Ascending aorta (tissue), 2 donors: ENCODE measurements around the gene BMPR1B. TPM values are rescaled to one million over a fixed set of nuclear protein-coding genes. Genes with fewer than 3 reads are reported as not detected.
A peak's percentile ranks its signal among the peaks of the same experiment; 100 is the strongest.

Experiments
- DNase-seq, 2 donors: peaks; one replicate each; pipeline ENCODE4 v3.0.0-alpha.2; 2019; ENCODE audit warnings: low spot score in 2 of 2
- H3K27ac ChIP-seq, 2 donors: fragments of 200-600 bp; sonication (generic); one replicate each; pipeline ENCODE4 v1.5.1; 2016 to 2017; ENCODE audit warnings: mild to moderate bottlenecking in 1 of 2
- H3K27me3 ChIP-seq: fragments of 200-600 bp; sonication (generic); one replicate; pipeline ENCODE4 v1.5.1; 2017
- H3K36me3 ChIP-seq, 2 donors: fragments of 200-600 bp; sonication (generic); one replicate each; pipeline ENCODE4 v1.5.1; 2016
- H3K4me1 ChIP-seq, 2 donors: fragments of 200-600 bp; sonication (generic); one replicate each; pipeline ENCODE4 v1.5.1; 2016 to 2017; ENCODE audit warnings: mild to moderate bottlenecking in 1 of 2
- H3K4me3 ChIP-seq, 2 donors: fragments of 200-600 bp; sonication (generic); one replicate each; pipeline ENCODE4 v1.5.1; 2016 to 2017; ENCODE audit warnings: mild to moderate bottlenecking in 1 of 2
- H3K9me3 ChIP-seq, 2 donors: fragments of 200-600 bp; sonication (generic); one replicate each; pipeline ENCODE4 v1.5.1; 2016
- intact Hi-C: fragments of 100-400 bp; cut with DNase I; formaldehyde crosslinking; loops from one replicate; pipeline ENCODE4 v1.15.1; 2023
- total RNA-seq: library from RNA; depleted of rRNA; stranded (reverse); fragments of >200 nt; gene quantifications from one replicate; pipeline ENCODE4 v1.1.0, GENCODE V29; 2016
- TF ChIP-seq, protein P1 (sequence below), 3 experiments: fragments of 200-600 bp in 2 of 3; fragments of 450-650 bp in 1 of 3; sonication (generic) in 2 of 3; IDR thresholded peaks; one replicate each; pipeline ENCODE4 v1.5.1; 2016 to 2019; ENCODE audit warnings: antibody characterized with exemption in 3 of 3, mild to moderate bottlenecking in 1 of 3, moderate library complexity in 1 of 3

The BMPR1B gene
- total RNA-seq, 1 donor from 2014 or later, result 3.8 TPM

DNA sequence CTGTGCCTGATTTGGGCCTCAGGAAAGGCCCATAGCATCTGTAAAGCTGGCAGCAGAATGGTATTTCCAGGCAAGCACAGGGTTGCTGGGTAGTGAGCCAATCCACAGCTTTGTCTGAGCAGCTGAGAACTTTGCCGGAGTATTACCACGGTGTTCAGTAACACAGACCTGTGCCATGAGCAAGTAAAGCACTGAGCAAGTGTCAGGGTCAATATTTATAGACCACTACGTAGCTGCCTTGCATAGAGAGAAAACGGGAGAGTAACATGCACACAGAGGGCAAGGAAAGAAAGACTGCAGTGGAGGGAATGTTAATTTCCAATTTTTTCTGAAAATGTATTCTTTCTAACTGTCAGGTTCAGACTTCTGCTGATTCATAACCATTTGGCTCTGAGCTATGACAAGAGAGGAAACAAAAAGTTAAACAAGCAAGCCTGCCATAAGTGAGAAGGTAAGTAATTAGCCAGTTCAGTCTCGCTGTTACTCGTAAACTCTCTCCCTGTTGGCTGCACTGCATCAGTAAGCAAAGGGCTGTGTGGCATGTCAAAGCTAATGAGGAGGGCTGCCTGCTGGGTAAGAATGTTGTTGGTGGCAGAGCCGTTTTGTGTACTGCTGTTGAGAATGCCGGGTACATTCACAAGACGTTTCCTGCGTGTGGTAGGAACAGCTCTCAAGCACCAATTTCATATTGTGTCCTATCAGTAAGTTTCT, 238.1 kb downstream of the BMPR1B start:
- peak; percentile 10 to 77 for DNase-seq
- TF ChIP-seq, protein P1, sequence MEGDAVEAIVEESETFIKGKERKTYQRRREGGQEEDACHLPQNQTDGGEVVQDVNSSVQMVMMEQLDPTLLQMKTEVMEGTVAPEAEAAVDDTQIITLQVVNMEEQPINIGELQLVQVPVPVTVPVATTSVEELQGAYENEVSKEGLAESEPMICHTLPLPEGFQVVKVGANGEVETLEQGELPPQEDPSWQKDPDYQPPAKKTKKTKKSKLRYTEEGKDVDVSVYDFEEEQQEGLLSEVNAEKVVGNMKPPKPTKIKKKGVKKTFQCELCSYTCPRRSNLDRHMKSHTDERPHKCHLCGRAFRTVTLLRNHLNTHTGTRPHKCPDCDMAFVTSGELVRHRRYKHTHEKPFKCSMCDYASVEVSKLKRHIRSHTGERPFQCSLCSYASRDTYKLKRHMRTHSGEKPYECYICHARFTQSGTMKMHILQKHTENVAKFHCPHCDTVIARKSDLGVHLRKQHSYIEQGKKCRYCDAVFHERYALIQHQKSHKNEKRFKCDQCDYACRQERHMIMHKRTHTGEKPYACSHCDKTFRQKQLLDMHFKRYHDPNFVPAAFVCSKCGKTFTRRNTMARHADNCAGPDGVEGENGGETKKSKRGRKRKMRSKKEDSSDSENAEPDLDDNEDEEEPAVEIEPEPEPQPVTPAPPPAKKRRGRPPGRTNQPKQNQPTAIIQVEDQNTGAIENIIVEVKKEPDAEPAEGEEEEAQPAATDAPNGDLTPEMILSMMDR (IDR thresholded peaks at IDR 0.05), result no peak
- intact Hi-C loops, result loop anchor here (10.0 kb wide), 1 partner anchor 241 kb away; the partner anchor contains the start of gene BMPR1B
- Histone ChIP-seq H3K9me3 (no peaks in the 10 kb centered on the region), H3K27me3 (no peaks in the 10 kb centered on the region), H3K4me3 (peak overlapping the region; percentile 15 to 52), H3K4me1 (peaks cover 0 to 13% of the 10 kb centered on the region in 2 donors), H3K36me3 (no peaks in the 10 kb centered on the region), H3K27ac (peak overlapping the region; percentile 57 to 67)

DNA sequence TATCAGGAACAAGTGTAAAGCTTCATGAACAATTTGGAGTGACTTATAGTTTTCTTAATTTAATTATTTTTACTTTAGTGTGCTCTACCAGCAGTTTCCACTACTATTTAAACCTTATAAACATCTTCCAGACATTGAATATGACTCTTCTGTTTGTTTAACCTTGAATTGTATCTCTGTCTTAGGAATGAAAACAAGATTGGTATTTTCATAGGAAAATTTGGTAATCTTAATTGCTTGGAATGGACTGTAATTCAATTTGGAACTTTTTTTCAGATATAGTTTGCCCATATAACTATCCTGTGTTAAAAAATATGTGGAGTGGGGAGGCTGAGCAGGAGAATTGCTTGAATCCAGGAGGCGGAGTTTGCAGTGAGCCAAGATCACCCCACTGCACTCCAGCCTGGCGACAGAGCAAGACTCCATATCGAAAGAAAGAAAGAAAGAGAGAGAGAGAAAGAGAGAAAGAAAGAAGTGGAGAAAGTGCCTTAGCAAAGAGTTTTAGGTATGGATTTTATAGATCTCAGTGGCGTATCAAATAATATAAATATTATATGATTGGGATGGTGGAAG, 242.4 kb downstream of the BMPR1B start:
- Histone ChIP-seq H3K4me3 (no peak overlapping the region), H3K4me1 (peaks cover 0 to 10% of the 10 kb centered on the region in 2 donors), H3K9me3 (no peaks in the 10 kb centered on the region), H3K27me3 (no peaks in the 10 kb centered on the region), H3K36me3 (no peaks in the 10 kb centered on the region), H3K27ac (no peak overlapping the region)
- TF ChIP-seq, protein P1 (IDR thresholded peaks at IDR 0.05), result no peak
- no peak for DNase-seq
- intact Hi-C loops, result no loop called here

DNA sequence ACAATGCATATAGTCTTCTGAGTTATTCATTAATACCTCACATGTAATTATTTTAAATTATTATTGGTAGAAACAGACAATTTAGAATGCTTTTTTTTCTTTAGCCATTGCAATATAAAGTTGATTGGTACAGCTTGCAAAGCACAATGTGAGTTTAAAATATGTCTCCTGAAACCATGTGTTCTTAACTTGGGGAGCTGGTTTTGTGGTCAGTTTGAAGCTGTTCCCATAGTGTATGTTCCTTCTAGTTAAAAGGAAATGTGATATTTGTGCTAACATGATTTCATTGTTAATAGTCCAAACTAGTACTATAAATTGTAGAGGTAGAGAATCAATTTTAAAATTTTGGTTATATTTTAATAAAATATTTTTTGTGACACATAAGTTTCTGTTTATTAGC, 247.2 kb downstream of the BMPR1B start:
- no peaks in the 10 kb centered on the region for H3K36me3 ChIP-seq
- intact Hi-C loops, result no loop called here
- H3K27ac ChIP-seq, result no peak overlapping the region

DNA sequence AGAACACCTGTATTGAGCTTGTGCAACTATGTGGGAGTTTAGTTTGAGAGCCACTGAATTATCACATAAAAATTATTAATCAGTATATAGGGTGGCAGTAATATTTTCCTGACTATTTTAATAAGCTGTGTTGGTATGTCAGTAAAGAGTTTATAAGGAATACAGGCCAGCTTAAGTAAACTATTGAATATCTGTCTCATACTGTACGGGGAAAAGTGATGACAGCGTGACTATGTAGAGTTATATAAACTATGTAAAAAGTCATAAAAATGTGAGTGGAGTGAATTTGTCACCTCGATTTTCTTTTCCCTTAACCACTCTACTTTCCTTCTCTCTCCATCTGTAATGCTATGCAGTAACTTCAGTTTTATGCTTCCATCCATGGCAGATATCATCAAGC, 250.2 kb downstream of the BMPR1B start:
- TF ChIP-seq, protein P1 (IDR thresholded peaks at IDR 0.05), result no peak
- Histone ChIP-seq H3K9me3 (no peaks in the 10 kb centered on the region), H3K27me3 (no peaks in the 10 kb centered on the region), H3K27ac (no peak overlapping the region), H3K4me3 (no peak overlapping the region), H3K36me3 (no peaks in the 10 kb centered on the region), H3K4me1 (no peaks in the 10 kb centered on the region)
- no peak for DNase-seq
- intact Hi-C loops, result no loop called here

More for the DNA sequence above, 247.2 kb downstream of the BMPR1B start:
- H3K4me3 ChIP-seq, result no peak overlapping the region
- peaks cover 0 to 6% of the 10 kb centered on the region in 2 donors for H3K4me1 ChIP-seq
- TF ChIP-seq, protein P1 (IDR thresholded peaks at IDR 0.05), result no peak
- no peaks in the 10 kb centered on the region for H3K9me3 ChIP-seq
- H3K27me3 ChIP-seq, result no peaks in the 10 kb centered on the region
- no peak for DNase-seq

DNA sequence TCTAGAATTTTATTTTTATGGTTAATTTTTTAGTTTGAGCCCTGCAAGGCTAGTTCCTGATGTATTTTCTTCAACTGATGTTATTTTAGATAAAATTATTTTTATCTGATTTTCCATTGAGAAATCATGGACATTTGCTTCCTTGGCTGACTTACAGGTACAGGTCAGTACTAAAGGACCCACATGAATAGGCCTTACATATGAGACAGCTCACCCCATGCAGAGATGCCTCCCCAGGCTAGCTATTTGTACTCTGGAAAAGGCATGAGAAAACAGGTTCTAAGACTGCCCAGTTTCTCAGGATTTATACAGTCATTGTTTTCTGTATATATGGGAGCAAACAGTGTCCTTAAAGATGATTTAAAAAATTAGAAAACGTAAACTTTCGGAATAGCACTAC, 255.5 kb downstream of the BMPR1B start:
- H3K4me3 ChIP-seq, result no peak overlapping the region
- TF ChIP-seq, protein P1 (IDR thresholded peaks at IDR 0.05), result no peak
- H3K27ac ChIP-seq, result no peak overlapping the region
- no peaks in the 10 kb centered on the region for H3K36me3 ChIP-seq
- no peak for DNase-seq
- H3K27me3 ChIP-seq, result no peaks in the 10 kb centered on the region
- intact Hi-C loops, result no loop called here
- H3K9me3 ChIP-seq, result no peaks in the 10 kb centered on the region
- no peaks in the 10 kb centered on the region for H3K4me1 ChIP-seq
